ENCODE results near the gene TKTL1. TPM values are rescaled to one million over a fixed set of nuclear protein-coding genes. Genes with fewer than 3 reads are reported as not detected.
A peak's percentile ranks its signal among the peaks of the same experiment; 100 is the strongest.

The TKTL1 gene
- total RNA-seq, 1 experiment from 2014 or later = not detected

DNA sequence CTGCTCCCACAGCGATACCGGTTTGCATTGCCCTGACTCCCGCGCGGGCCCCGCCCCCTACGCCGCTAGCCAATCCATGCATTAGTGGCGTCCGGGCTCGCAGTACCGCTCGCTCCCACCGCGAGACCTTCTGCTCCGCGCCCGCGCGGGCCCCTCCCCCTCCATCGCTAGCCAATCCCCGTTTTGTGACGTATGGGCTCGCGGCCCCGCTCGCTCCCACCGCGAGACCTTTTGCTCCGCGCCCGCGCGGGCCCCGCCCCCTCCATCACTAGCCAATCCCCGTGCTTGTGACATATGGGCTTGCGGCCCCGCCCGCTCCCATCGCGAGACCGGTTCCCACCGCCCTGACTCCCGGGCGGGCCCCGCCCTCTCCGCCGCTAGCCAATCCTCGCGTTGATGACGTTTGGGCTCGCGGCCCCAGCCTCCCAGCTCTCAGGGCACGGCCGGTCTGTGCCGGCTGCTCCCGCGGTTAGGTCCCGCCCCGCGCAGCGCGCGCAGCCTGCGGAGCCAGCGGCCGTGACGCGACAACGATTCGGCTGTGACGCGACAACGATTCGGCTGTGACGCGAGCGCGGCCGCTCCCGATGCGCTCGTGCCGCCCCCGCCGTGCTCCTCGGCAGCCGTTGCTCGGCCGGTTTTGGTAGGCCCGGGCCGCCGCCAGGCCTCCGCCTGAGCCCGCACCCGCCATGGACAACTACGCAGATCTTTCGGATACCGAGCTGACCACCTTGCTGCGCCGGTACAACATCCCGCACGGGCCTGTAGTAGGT is 83.4 kb downstream of the TKTL1 start, which contains the start of gene EMD:
TSS of gene EMD (plus strand) at position 497 of the 770 bp plus-strand sequence. CDS start at position 687, 190 bp downstream.
- ChIA-PET POLR2A (interaction anchor here (1.0 kb wide), 1 partner anchor 8 kb away, joined by 4 read pairs; no protein-coding TSS in a partner anchor), CTCF (no interaction called here)
- DNase-seq (ENCODE audit: low read depth, low spot score) = peak; percentile 95
- peak; percentile 93; the same call in 1 of the 2 replicates for TF ChIP-seq SIN3A (IDR thresholded peaks at IDR 0.05; ENCODE audit: borderline replicate concordance, insufficient read depth, low read depth, low read length)
- TF ChIP-seq REST (IDR thresholded peaks at IDR 0.05; ENCODE audit: insufficient read depth in 1 of 2, low read depth in 2 of 2, low read length in 1 of 2) = no peak
- H3K4me1 ChIP-seq (ENCODE audit: control insufficient read depth, insufficient read depth, low read length) = peaks cover 40% of the 10 kb centered on the region
- no TSS peak for BruUV-seq (replicated peaks)
- ATAC-seq = peak; percentile 87
- in situ Hi-C loops (cut with HindIII; ENCODE audit: low pct_unique_long_range_greater_than_20kb, low sequenced_read_pairs) = no loop called here
- intact Hi-C loops (cut with micrococcal nuclease; ENCODE audit: unreplicated experiment) = no loop called here
- no peaks in the 10 kb centered on the region for H3K9me3 ChIP-seq (ENCODE audit: control insufficient read depth, insufficient read depth, low read depth, low read length)
- peak within 1 kb of the TSS; percentile 94 for H3K27ac ChIP-seq (ENCODE audit: low read length)
- H3K27me3 ChIP-seq (ENCODE audit: control insufficient read depth, insufficient read depth, low read length) = no peaks in the 10 kb centered on the region
- peaks cover 4% of the 10 kb centered on the region for H3K36me3 ChIP-seq (ENCODE audit: control insufficient read depth, insufficient read depth, low read length)
- peak within 1 kb of the TSS; percentile 91 to 94 for H3K4me3 ChIP-seq (ENCODE audit: low read depth in 2 of 2, low read length in 2 of 2)

- DNase-seq (ENCODE audit: low read depth, low spot score) = no peak
- intact Hi-C loops (cut with micrococcal nuclease; ENCODE audit: unreplicated experiment) = no loop called here
- Histone ChIP-seq H3K27me3 (ENCODE audit: control insufficient read depth, insufficient read depth, low read length) (no peaks in the 10 kb centered on the region), H3K36me3 (ENCODE audit: control insufficient read depth, insufficient read depth, low read length) (peaks cover 4% of the 10 kb centered on the region), H3K27ac (ENCODE audit: low read length) (peak overlapping the region; percentile 94), H3K4me3 (ENCODE audit: low read depth in 2 of 2, low read length in 2 of 2) (peak overlapping the region; percentile 91 to 94), H3K4me1 (ENCODE audit: control insufficient read depth, insufficient read depth, low read length) (peaks cover 39% of the 10 kb centered on the region), H3K9me3 (ENCODE audit: control insufficient read depth, insufficient read depth, low read depth, low read length) (no peaks in the 10 kb centered on the region)
- in situ Hi-C loops (cut with HindIII; ENCODE audit: low pct_unique_long_range_greater_than_20kb, low sequenced_read_pairs) = no loop called here
- ATAC-seq = no peak
- ChIA-PET POLR2A (interaction anchor here (1.0 kb wide), 1 partner anchor 9 kb away, joined by 4 read pairs; no protein-coding TSS in a partner anchor), CTCF (no interaction called here)
- BruUV-seq (replicated peaks) = no TSS peak
- 0 out of 2 replicates have a peak, but pooled peaks have one; percentile 11 for TF ChIP-seq SIN3A (IDR thresholded peaks at IDR 0.05; ENCODE audit: borderline replicate concordance, insufficient read depth, low read depth, low read length)
- TF ChIP-seq TCF7L2 (IDR thresholded peaks at IDR 0.05; ENCODE audit: low read depth, low read length) = no peak
Measured at GRCh38 chrX:154379569-154379951, 84.0 kb downstream of the TKTL1 start.

Other genes with a start within 250 kb of the TKTL1 start
- 88.9 TPM for gene MECP2, start 198.1 kb upstream of the TKTL1 start, total RNA-seq (2021; ENCODE audit: unreplicated experiment)
- gene OPN1LW, start 151.6 kb upstream of the TKTL1 start, total RNA-seq (2021; ENCODE audit: unreplicated experiment) = not detected
- not detected for gene OPN1MW, start 113.2 kb upstream of the TKTL1 start, total RNA-seq (2021; ENCODE audit: unreplicated experiment)
- not detected for gene OPN1MW2, start 76.0 kb upstream of the TKTL1 start, total RNA-seq (2021; ENCODE audit: unreplicated experiment)
- gene OPN1MW3, start 38.2 kb upstream of the TKTL1 start, total RNA-seq (2021; ENCODE audit: unreplicated experiment) = not detected
- gene TEX28, start 671 bp upstream of the TKTL1 start, total RNA-seq (2021; ENCODE audit: unreplicated experiment) = not detected
- 920 TPM for gene FLNA, start 78.8 kb downstream of the TKTL1 start, total RNA-seq (2021; ENCODE audit: unreplicated experiment)
- 178 TPM for gene EMD, start 83.5 kb downstream of the TKTL1 start, total RNA-seq (2021; ENCODE audit: unreplicated experiment)
- gene RPL10, start 102.6 kb downstream of the TKTL1 start, total RNA-seq (2021; ENCODE audit: unreplicated experiment) = 2,466 TPM
- gene DNASE1L1, start 113.5 kb downstream of the TKTL1 start, total RNA-seq (2021; ENCODE audit: unreplicated experiment) = 60.4 TPM
- gene TAFAZZIN, start 115.7 kb downstream of the TKTL1 start, total RNA-seq (2021; ENCODE audit: unreplicated experiment) = 113 TPM
- gene ATP6AP1, start 132.9 kb downstream of the TKTL1 start, total RNA-seq (2021; ENCODE audit: unreplicated experiment) = 221 TPM
- 317 TPM for gene GDI1, start 141.4 kb downstream of the TKTL1 start, total RNA-seq (2021; ENCODE audit: unreplicated experiment)
- 225 TPM for gene FAM50A, start 148.3 kb downstream of the TKTL1 start, total RNA-seq (2021; ENCODE audit: unreplicated experiment)
- gene PLXNA3, start 162.5 kb downstream of the TKTL1 start, total RNA-seq (2021; ENCODE audit: unreplicated experiment) = 128 TPM
- gene LAGE3, start 183.5 kb downstream of the TKTL1 start, total RNA-seq (2021; ENCODE audit: unreplicated experiment) = 175 TPM
- gene UBL4A, start 190.8 kb downstream of the TKTL1 start, total RNA-seq (2021; ENCODE audit: unreplicated experiment) = 65.4 TPM
- 64.1 TPM for gene SLC10A3, start 194.8 kb downstream of the TKTL1 start, total RNA-seq (2021; ENCODE audit: unreplicated experiment)
- 88.8 TPM for gene FAM3A, start 220.4 kb downstream of the TKTL1 start, total RNA-seq (2021; ENCODE audit: unreplicated experiment)

Measured in Panc1 (cell line).